Measurements from ENCODE around the gene GOLGA6L7. TPM values are rescaled to one million over a fixed set of nuclear protein-coding genes. Genes with fewer than 3 reads are reported as not detected.

The GOLGA6L7 gene
- polyA plus RNA-seq, 1 donor from 2014 or later = not detected

DNA sequence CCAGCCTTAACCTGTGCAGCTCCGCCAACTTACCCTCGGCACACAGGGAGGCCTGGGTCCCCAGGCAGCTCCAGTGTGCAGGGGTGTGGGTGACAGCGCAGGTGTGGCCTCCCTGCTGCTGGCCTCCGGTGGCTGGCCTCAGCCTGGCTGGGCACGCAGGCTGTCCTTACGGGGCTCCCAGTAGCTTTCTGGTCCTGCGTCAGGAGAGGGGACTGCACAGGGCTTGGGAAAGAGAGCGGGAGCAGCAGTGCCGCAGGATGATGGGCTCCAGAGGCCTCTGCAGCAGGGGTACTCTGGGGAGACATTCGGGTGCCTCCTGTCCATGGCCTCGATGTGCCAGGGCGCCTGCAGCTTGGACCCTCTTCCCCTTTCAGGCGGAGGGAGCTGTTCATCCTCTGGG is 46.7 kb upstream of the GOLGA6L7 start:
- TF ChIP-seq, protein P1, sequence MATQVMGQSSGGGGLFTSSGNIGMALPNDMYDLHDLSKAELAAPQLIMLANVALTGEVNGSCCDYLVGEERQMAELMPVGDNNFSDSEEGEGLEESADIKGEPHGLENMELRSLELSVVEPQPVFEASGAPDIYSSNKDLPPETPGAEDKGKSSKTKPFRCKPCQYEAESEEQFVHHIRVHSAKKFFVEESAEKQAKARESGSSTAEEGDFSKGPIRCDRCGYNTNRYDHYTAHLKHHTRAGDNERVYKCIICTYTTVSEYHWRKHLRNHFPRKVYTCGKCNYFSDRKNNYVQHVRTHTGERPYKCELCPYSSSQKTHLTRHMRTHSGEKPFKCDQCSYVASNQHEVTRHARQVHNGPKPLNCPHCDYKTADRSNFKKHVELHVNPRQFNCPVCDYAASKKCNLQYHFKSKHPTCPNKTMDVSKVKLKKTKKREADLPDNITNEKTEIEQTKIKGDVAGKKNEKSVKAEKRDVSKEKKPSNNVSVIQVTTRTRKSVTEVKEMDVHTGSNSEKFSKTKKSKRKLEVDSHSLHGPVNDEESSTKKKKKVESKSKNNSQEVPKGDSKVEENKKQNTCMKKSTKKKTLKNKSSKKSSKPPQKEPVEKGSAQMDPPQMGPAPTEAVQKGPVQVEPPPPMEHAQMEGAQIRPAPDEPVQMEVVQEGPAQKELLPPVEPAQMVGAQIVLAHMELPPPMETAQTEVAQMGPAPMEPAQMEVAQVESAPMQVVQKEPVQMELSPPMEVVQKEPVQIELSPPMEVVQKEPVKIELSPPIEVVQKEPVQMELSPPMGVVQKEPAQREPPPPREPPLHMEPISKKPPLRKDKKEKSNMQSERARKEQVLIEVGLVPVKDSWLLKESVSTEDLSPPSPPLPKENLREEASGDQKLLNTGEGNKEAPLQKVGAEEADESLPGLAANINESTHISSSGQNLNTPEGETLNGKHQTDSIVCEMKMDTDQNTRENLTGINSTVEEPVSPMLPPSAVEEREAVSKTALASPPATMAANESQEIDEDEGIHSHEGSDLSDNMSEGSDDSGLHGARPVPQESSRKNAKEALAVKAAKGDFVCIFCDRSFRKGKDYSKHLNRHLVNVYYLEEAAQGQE (IDR thresholded peaks at IDR 0.05; ENCODE audit: borderline replicate concordance) = no peak
- TF ChIP-seq POLR2AphosphoS5 (IDR thresholded peaks at IDR 0.05) = no peak
- no peak for TF ChIP-seq TAF1 (IDR thresholded peaks at IDR 0.05; ENCODE audit: low read depth)
- Histone ChIP-seq H3K27me3 (ENCODE audit: insufficient read depth, low read depth, low read length) (no peaks in the 10 kb centered on the region), H2AFZ (ENCODE audit: low read depth, low read length) (no peak overlapping the region)

DNA sequence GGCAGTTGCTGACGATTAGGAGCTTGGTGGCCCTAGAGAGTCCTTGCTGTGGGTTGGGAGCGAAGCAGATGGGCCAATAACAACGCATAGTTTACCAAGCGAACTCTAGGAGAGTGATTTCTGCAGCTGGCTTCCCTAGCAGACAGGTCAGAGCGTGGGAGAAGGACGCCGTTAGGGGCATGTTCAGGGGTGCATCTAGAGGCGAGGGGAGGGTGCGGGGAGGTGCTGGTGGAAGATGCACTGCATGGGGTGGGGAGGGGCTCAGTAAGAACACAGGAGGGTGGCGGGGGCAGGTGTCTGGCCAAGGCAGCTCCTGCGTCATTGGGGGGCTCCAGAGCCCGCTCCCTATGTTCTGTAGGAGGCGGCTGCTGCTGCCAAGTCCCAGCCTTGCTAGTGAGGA is 46.2 kb upstream of the GOLGA6L7 start:
- no peak overlapping the region for H3K9ac ChIP-seq (ENCODE audit: low read length)
- H3K9me3 ChIP-seq (ENCODE audit: low read length) = peaks cover 17% of the 10 kb centered on the region
- no peaks in the 10 kb centered on the region for H3F3A ChIP-seq (ENCODE audit: insufficient read depth, low read length, poor library complexity, severe bottlenecking)
- no peaks in the 10 kb centered on the region for H3K9me2 ChIP-seq (ENCODE audit: insufficient read depth, low read length)
- peaks cover 47% of the 10 kb centered on the region for H3K79me2 ChIP-seq (replicated peaks; ENCODE audit: insufficient read depth, low read length)
- TF ChIP-seq EZH2 (IDR thresholded peaks at IDR 0.05; ENCODE audit: borderline replicate concordance, insufficient read depth, low read length, poor library complexity, severe bottlenecking) (no peak), MXI1 (conservative IDR thresholded peaks at IDR 0.05; ENCODE audit: poor library complexity, severe bottlenecking) (no peak), SMC3 (conservative IDR thresholded peaks at IDR 0.05; ENCODE audit: poor library complexity) (no peak), POLR2AphosphoS5 (IDR thresholded peaks at IDR 0.05) (no peak), EP300 (conservative IDR thresholded peaks at IDR 0.05; ENCODE audit: poor library complexity, severe bottlenecking) (no peak), TAF1 (IDR thresholded peaks at IDR 0.05; ENCODE audit: low read depth) (no peak)
- TF ChIP-seq, protein P1 (IDR thresholded peaks at IDR 0.05; ENCODE audit: borderline replicate concordance) = no peak
- no peaks in the 10 kb centered on the region for H3K27me3 ChIP-seq (ENCODE audit: insufficient read depth, low read depth, low read length)
- H3K4me3 ChIP-seq (ENCODE audit: low read length) = no peak overlapping the region
- no peaks in the 10 kb centered on the region for H3K36me3 ChIP-seq (ENCODE audit: insufficient read depth, low read length)
- no peak overlapping the region for H3K27ac ChIP-seq (ENCODE audit: low read length)
- no peak overlapping the region for H3K4me2 ChIP-seq (ENCODE audit: low read length)
- H4K20me1 ChIP-seq (ENCODE audit: insufficient read depth) = no peaks in the 10 kb centered on the region
- no peak overlapping the region for H2AFZ ChIP-seq (ENCODE audit: low read depth, low read length)

More for the DNA sequence above, 46.7 kb upstream of the GOLGA6L7 start:
- no peak overlapping the region for H3K27ac ChIP-seq (ENCODE audit: low read length)
- no peak overlapping the region for H3K4me3 ChIP-seq (ENCODE audit: low read length)
- no peaks in the 10 kb centered on the region for H3F3A ChIP-seq (ENCODE audit: insufficient read depth, low read length, poor library complexity, severe bottlenecking)
- no peaks in the 10 kb centered on the region for H4K20me1 ChIP-seq (ENCODE audit: insufficient read depth)
- peaks cover 47% of the 10 kb centered on the region for H3K79me2 ChIP-seq (replicated peaks; ENCODE audit: insufficient read depth, low read length)
- peaks cover 17% of the 10 kb centered on the region for H3K9me3 ChIP-seq (ENCODE audit: low read length)
- no peaks in the 10 kb centered on the region for H3K36me3 ChIP-seq (ENCODE audit: insufficient read depth, low read length)
- H3K4me2 ChIP-seq (ENCODE audit: low read length) = no peak overlapping the region
- no peak overlapping the region for H3K9ac ChIP-seq (ENCODE audit: low read length)
- H3K9me2 ChIP-seq (ENCODE audit: insufficient read depth, low read length) = no peaks in the 10 kb centered on the region
